Right forelimb (tissue), 1 donor: ENCODE data around the gene OR4Q2.
"Not testable (repeated sequence)": the region's sequence is repeated elsewhere in the genome, so short reads cannot be mapped to it uniquely, and the experiment has no call there.

Experiments used
- DNase-seq: peaks from one replicate; pipeline ENCODE4 v3.0.0-alpha.2; 2018

OR4Q2 gene

GRCh38 chr14:20001863-20002262, at the start of gene OR4Q2:
Gene OR4Q2 (plus strand): TSS chr14:20002163.
- DNase-seq, result no peak

DNA sequence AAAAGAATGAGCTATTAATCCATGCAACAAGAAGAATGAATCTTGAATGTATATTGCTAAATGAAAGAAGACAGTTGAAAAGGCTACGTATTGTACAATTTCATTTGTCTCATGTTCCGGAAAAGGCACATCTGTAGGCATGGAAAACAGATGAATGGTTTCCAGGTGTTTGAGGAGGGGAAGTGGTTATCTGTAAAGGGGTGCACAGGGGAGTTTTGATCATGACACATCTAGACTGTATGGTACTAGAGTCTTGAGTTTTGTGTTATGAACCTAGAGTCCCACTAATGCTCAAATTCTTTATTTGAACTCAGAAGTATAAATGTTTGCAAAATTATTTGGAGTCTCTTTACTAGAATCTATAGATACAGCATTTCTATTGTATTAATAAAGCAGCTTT, 32.2 kb upstream of the OR4Q2 start:
- not testable (repeated sequence) for DNase-seq

GRCh38 chr14:19974844-19975243, 27.1 kb upstream of the OR4Q2 start:
- no peak for DNase-seq

GRCh38 chr14:19975291-19975690, 26.7 kb upstream of the OR4Q2 start, which contains the start of gene OR4K15:
Gene OR4K15 (plus strand): TSS chr14:19975591. CDS start chr14:19975591, 0 bp downstream.
- no peak for DNase-seq

GRCh38 chr14:19993438-19993837, 8.5 kb upstream of the OR4Q2 start:
- no peak for DNase-seq

GRCh38 chr14:20002319-20002718, 356 bp downstream of the OR4Q2 start:
- no peak for DNase-seq

- DNase-seq, result no peak
Observed at GRCh38 chr14:20008156-20008555, 6.2 kb downstream of the OR4Q2 start.

- no peak for DNase-seq
Observed at GRCh38 chr14:20019257-20019865, 17.4 kb downstream of the OR4Q2 start, which contains the start of gene OR4K14. Gene OR4K14 (minus strand): TSS chr14:20019307. CDS start chr14:20015193, 4,114 bp downstream.

- DNase-seq, result no peak
Observed at GRCh38 chr14:20031058-20031457, 29.1 kb downstream of the OR4Q2 start.

DNA sequence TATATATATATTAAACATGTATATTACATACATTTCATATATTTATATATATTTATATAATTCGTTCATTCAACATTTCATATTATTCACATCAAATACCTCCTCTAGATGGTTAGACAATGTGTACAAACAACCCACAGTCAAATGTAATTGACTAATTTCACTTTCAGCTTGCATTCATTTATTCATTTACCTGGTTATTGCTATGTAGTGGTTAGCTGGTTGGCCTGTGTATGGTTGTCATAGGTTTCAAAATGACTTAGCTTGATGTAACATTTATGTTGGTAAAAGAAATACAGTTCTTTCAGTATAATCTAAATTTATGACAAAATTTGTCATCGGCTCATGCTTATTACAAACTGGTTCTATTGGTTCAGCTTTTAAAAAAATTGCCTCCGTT, 33.5 kb downstream of the OR4Q2 start:
- DNase-seq, result no peak

DNA sequence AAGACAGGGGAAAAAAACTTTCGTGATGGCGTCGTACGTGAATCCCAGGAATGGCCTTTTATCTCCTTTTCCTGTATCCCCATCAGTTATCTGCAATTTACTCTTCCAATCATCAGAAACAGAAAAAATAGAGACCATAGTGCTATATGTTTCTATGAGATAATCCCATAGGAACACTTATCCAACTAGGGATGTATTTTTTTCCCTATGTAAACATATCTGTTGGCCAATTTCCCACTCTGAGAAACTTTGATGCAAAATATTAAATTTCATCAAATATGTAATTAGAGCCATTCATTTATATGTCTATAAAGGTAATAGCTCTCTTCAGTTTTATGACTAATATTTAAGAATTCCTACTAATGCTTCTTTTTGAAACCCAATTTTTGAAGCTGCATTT, 34.0 kb downstream of the OR4Q2 start, which contains the start of gene OR4K13:
TSS of gene OR4K13 (minus strand) at position 101 of the 400 bp plus-strand sequence. CDS start 1,280 bp downstream, outside the sequence.
- no peak for DNase-seq

DNA sequence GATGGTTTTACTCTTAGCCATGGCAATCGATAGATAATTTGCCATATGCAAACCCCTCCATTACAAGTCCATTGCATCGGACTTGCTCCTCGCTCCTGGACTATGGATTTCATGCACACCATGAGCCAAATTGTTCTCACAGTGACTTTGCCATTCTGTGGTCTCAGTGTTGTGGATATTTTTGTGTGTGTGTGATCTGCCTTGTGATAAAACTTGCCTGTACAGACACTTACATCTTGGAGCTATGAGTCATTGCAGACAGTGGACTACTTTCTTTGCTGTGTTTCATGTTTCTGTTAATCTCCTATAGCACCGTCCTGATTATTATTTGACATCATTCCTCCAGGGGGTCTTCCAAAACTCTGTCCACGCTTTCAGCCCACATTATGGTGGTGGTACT, 42.3 kb downstream of the OR4Q2 start:
- no peak for DNase-seq

DNA sequence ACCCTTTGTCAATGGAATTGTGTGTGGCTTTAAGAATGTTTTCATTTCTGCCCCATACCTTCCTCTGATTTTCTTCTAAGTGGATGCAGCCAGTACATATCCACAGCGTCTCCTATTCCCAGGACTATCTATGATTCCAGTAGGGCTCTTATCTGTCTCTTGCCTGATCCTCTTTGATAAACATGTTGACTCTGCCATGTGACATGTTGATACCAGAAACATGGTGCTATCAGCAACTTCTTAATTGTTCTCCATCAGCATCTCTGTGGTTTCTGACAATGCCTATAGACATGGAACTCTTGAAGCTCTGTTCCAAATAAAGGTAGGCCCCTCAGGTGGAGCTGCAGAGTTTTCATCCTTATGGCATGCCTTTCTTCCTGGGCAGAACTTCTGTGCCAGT, 46.2 kb downstream of the OR4Q2 start:
- no peak for DNase-seq
